Activated CD8-positive, alpha-beta memory T cell treated with anti-CD3 and anti-CD28 coated beads, Interleukin-2, amount 50 U/mL, for 24 hours (primary cell): ENCODE measurements around the gene HPCAL4.

Experiments used
- DNase-seq: peaks from one replicate; pipeline ENCODE4 v3.0.0-alpha.2; 2020; ENCODE audit errors: extremely low read depth

HPCAL4 gene

DNA sequence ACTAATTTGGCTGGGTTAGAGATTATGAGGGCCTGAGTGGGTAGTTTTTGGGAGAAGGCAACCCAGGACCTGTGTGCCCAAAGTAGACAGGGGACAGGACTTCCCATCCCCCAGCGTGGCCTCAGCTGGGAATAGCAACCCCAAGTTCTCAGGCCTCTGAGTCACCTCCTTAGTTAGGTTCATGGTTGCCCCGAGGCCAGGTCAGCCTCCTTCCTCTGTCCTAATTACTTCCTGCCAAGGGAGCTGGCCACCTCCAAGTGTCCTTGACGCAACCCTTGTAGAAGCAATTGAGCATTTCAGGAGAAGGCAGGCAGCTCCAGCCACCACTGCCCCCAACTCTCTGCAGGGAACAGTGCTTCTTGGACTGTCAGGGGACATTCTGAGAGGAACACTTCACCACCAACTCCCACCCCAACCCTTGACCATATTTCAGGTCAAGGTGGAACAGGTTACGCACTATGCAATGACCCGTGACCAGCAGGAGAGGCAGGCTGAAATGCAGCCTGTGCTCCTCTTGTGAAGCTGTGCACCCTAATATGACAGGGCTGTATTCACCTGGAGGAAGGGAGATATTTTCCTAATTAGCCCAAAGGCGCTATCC lies 14.2 kb downstream of the HPCAL4 start:
- DNase-seq = no peak

DNA sequence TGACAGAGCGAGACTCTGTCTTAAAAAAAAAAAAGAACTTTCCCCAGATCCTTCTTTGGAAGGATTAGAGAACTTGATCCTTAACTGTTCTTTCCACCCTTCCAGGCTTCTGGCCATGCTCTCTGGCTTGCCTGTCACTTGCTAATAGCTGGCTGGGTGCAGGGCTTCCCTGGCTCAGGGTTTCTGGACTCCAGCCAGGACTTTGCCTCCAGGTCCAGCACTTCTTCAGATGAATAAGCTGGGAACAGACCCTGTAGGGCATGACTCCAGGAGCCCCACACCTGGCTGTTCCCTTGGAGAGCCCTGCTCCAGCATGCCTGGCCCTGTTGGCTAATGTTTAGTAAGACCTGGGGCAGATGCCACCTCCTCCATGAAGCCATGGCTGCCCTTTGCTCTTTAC lies 16.0 kb downstream of the HPCAL4 start:
- DNase-seq = no peak

DNA sequence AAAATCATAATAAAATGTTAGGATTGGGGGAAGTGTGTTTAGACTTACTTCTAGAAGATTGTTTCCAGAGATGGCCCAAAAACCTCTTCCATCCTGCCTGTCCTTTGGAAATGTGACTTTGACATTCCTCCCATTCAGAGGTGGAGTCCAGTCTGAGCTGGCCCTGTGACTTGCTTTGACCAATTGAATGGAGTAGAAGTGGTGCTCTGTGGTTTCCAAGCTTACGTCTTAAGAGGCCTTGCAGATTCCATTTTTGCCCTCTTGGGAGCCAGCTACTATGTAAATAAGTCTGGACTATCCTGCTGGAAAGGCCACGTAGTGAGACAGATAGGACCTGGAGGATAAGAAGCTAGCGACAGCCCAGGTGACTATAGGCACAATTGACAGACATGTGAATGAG lies 18.0 kb downstream of the HPCAL4 start:
- DNase-seq = no peak

DNA sequence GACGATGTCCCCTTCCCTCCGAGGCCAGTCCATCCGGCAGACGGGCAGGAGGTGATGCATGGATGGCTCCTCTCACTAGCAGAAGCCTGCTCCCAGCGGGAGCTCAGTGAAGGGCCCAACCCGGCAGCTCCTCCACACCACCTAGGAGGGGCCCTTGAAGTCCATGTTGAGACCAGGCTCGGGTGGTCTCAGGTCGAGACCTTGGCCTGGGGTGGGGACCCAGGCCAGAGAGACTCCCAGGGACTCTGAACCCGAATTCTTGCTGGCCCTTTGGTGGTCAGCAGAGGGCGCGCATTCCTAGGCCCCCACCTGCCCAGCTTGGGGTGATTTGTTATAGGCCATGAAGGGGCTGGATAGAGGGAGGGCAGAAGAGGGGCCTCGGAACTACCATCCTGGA lies 18.7 kb downstream of the HPCAL4 start:
- DNase-seq = no peak

DNA sequence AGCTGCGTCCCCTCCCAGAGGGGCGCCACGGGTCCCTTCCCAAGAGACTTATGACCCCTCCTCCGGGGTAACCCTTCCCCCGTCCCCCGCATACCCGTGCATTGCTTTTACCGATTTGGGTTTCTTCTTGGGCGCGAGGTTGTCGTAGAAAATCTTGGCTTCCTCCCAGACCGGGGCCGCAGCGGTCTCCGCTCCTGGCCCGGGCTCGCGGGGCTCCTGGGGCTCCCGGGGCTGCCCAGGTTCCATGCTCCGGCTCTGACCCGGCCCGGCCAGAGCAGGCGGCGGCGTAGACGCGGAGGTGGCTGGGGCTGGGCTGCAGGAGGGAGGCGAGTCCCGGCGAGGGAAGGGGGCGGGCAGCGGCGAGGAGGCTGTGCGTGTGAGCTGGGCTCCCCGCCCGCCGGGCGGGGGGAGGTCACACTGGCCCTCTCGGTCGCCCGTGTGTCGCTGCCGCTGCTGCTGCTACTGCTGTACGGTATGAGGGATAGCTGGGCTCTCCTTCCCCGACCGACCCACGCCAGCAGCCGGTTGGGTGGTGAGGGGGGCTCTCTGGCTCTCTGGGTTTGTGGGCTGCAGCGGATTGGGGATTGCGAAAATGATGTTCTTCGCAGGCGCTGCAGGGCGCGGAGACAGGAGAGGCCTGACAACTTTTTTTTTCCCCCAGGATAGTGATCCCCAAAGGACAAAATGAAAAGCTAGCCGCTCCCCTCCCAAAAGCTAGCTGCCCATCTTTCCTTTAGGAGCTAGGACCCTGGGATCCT lies 19.3 kb downstream of the HPCAL4 start, which contains the start of gene NT5C1A:
NT5C1A (minus strand) TSS at position 315 of the 758 bp plus-strand sequence; CDS start at position 246, 69 bp downstream.
- no peak for DNase-seq

DNA sequence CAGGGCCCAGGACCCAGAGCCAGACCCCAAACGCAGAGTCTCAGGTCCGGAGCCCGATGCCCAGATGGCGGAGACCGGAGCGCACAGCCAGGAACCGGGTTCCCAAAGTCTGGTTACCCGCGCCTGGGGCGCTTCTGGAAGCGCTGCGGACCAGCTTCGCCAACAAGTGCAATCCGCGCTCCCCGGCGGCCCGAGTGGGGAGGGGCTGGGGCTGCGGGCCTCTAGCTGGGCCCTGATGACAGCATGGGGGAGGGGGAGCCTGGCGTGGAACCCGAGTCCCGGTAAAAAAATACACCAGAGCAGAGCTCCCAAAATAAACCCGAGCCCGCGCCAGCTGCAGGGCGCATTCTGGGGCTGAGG lies 19.8 kb downstream of the HPCAL4 start:
- no peak for DNase-seq

DNA sequence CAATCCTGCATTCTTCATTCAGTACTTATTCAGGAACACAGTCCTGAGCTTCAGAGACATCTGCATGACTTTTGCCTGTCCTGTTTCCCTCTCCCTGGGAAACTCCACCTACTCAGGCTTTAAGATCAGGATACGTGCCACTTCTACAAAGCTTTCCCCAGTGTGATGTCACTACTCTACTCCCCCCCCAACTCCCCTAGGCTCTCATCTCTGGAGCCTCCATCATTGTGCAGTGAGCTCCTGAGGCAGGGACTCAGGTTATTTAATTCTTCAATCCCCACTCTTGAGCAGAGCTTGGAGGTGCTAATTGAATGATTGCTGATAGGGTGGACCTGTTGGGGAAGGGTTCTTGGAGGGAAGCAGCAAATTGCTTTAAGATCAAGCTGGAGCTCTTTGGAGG lies 20.5 kb downstream of the HPCAL4 start:
- DNase-seq = no peak

DNA sequence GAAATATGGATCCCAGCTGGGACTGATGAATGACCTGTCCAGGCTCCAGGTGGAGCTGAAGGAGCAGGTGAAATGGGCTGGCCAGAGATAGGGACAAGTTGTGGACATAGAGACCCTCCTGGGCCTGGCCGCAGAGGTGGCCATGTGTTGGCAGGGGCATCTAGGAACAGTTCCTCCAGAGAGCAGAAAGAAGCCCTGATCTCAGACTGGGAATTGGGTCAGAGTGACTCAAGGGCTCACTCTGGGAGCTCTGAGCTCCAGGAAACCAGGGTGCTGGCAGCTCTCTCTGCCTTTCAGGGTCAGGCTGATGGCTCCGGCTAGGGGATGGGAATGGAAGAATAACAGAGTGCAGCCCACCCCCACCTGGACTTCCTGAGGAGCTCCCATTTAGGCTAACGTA lies 22.3 kb downstream of the HPCAL4 start:
- no peak for DNase-seq

DNA sequence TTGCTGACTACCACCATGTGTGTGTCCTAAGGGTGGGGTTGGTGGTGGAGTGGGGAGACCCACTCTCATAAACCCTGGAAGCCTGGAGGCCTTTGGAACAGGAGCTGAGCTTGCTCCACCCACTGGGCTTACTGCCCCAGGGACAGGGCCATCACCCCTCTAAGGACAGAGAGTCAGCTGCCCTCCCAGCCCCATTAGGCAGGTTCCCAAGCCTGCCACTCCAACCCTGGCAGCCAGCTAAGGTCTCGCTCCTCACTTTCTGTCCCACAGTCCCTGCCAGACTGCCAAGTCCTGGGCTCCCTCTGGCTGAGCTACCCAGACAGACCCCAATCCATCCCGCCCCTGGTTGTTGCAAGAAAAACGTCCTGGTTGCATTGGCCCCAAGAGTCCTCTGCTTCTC lies 23.1 kb downstream of the HPCAL4 start:
- no peak for DNase-seq

DNA sequence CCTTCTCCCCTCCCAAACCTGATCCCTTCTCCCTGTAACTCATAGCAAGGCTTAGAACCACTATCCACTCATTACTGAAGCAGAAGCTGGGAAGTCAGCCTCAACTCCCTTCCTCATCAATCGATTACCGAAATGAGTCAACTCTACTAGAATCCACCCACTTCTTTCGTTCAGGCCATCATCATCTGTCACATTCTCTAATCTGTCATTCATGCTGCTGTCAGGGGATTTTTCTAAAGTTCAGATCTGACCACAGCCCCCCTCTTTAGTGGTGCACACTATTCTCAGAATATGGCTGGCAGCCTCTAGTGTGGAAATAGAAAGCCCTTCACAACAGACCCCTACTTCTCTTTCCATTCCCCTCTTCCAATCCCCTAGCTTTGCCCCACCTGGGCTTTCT lies 24.5 kb downstream of the HPCAL4 start:
- peak; percentile 17 for DNase-seq

DNA sequence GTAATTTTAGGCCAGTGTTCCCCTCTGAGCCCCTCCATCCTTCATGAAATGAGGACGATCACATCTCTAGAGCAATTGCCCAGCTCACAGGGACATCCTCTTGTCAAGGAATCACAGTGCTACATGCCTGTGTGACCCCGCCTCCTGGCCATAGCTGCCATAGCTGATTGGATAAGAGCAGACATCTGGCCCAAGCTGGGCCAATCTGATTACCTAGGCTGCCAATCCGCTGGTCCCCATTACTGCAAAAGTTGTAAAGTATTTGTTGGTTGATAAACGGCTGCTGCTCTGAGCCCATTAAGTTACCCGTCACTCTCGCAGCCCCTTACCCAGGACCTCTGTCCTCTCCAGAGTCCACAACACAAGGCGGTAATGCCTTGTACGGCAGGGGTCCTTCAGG lies 27.7 kb downstream of the HPCAL4 start:
- no peak for DNase-seq

DNA sequence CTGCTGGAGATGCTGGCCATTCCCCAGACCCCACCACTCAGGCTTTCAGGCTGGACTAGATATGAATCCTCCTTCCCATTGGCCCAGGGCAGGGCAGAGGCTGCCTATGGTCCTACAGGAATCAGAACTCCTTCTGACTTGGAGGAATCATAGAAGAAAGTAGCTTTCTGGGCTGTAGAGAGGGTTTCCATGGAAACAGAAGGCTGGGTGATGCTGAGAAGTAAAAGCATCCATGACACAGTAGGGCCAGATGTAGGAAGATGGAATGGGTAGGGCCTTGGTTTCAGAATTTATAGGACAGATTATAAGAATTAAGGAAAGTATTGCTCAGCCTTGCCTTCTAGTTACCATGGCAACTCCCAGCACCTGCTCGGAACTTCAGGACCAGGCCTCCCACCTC lies 28.4 kb downstream of the HPCAL4 start:
- no peak for DNase-seq

DNA sequence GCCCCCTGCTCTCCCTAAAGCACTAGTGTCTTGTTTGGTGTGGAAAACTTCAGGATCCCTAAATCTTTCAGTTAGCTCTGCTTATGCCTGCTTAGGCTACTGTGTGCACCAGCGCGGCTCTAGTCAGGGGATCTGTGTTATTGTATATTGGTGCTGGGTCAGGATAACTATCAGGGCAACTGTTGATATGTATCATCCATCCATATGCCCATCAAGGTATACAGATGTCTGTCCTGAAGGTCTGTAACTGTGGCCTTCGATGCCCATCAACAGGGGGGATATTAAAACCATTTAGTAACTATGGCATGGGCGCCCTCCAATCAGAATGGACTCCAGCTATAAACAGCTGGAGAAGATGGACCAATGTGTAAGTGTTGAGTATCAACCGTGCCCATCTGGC lies 31.7 kb downstream of the HPCAL4 start:
- DNase-seq = no peak

DNA sequence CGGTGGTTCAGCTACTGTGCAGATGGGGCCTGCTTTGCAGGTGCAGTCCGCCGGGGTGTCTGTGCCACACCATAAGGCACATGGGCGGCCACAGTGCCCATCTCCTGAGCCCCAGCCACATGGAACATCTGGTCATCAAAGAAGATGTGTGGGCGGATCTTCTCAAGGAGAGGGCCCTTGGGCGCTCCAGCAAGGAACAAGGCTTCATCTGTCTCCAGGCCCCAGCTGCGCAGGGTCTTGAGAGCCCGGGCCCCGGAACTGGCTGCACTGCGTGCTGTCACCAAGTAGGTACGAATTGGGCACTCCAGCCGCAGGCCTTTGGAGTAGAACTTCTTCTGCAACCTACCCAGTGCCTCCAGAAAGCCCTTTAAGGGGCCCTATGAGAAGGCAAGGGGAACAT lies 32.1 kb downstream of the HPCAL4 start:
- no peak for DNase-seq

DNA sequence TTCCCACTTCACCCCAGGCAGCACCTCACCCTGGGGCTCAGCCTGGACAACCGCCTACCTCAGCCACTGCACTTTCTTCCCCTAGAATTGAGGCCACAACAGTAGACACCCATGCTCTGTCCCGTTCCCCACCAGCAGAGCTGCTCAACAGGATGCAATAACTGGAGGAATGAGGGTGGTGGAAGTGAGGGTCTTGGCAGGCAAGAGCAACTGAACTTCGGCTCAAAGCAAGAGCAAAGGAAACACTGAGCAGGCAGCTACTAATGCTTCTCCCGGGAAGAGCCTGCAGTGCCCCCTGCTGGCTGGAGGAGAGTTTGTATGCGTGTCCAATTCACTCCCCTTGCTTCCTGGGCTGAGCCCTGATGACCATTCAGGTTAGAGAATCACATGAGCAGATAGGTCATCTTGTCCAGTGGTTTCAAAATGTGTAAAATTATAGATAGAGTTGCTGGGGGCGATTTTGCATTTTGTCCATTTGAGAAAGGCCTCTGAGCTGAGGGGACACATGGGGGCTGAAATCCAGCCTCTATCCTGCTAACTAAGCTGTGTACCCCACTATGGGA lies 33.2 kb downstream of the HPCAL4 start:
- DNase-seq = peak; percentile 28

DNA sequence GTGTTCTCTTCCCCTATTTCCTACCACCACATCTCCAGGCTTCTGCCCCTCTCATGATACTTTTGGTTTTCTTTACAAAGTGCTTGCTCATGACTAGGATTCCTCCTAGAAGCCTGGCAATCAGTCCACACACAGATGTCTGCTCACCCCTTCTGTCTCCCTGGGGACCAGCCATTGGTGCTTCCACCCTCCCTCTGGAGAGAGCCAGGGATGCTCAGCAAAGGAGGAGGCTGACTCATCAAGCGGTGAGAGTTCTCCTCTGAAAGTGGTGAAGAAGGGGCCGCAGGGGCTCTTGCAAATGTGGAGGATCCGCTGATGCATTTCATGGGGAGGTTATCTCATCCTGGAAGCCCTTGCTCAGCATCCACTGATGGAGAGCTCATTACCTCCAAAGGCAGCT lies 33.8 kb downstream of the HPCAL4 start:
- DNase-seq = no peak

DNA sequence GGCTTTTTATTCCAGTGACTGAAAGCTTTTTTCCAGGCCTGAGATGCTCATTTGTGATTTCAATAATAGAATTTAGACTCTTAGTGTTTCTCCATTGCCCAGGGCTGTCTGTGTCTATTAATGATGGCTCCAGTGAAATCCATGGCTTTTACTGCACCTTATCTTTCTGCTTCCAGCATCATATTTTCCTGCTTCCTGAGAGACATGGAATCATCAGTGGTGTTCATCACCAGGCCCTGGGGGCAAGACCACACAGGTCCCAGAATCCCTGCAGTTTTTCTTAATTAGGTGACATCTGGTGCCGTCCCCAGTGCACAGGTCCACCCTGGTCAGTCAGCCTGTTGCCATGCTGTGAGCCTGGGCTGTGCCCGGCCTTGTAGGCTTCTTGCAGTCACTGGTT lies 34.8 kb downstream of the HPCAL4 start:
- DNase-seq = no peak

DNA sequence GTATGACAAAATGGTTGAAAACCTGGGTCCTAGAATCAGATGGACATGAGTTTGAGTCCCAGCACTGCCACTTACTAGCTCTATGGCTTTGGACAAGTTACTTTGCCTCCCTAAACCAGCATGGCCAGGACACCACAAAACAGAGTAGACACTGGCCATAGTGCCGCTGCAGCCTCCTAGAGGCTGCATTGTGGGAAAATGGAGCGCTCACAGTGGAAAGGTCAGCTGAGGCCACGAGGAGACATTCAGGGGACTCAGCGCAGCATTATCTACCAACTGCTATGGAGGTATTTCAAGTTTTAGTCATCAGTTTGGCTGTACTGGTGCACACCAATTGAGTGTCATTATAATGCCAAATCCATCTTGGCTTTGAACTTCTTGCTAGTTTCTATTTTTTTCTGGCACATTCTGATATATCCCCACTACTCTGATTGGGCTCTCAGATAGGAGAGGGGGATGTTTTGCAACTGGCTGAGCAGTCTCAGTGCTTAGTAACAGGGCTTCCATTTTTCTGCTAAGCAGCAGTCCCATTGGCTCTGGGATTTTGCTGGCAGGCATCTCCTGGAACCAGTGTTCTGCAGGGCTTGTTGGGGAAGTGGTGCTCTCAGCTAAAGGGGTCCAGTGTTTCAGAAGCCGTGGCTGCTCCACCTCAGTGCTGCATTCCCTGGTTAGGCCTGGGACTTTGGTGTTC lies 35.5 kb downstream of the HPCAL4 start:
- DNase-seq = no peak

DNA sequence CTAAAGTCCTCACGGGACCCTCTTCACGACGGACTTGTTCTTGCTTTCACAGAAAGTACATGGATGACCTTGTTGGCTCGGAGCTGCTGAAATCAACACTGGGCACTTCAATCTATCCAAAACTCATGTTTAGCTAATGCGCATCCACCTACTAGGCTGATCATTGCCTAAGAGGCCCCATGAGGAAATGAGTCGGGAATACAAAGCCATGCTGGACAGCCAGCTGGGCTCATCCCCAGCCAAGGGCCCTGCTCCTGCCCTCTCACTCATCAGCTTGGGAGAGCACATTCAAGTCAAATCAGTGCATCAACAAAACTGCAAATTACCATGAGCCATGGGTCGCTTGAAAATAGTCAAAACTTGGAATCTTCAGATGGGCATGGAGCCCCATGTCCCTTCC lies 36.9 kb downstream of the HPCAL4 start:
- no peak for DNase-seq

DNA sequence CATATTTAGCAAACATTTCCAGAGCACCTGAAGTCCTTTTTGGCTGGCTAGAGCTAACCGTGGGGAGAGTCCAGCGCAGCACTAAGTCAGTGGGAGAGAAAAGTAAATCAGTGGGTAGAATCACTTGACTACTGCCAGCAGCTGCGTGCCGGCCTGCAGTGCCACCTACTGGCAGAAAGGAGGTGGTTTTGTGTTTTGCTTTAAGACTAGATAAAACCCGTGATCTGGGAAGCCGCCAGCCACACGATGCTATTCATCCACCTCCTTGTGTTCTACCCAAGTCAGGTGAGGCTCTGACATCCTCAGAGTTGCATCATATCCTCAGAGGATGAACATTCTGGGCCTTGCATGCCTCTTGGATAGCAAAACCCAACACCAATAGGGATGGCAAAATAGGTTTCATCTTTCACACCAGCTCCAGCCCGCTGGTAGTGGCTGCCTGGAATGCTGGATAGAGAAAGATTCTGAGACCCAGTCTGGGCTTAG lies 37.6 kb downstream of the HPCAL4 start:
- DNase-seq = peak; percentile 30

DNA sequence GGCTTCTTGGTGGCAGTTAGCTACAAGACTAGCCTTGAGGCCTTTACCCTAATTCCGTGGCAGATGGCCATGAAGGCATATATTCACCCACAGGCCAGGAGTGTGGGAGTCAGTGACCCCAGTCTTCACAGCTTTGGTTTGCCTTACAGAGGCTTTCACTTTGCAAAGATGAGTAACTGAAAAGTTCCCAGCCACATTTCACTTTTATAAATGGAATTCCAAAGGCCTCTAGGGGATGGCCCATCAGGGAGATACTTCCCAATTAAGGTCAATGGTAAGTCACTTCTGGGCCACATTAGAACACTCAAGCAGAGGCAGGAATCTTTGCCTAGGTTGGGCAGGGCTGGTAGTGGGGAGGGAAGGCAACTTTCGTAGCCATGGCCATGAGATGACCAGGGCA lies 38.7 kb downstream of the HPCAL4 start:
- no peak for DNase-seq

DNA sequence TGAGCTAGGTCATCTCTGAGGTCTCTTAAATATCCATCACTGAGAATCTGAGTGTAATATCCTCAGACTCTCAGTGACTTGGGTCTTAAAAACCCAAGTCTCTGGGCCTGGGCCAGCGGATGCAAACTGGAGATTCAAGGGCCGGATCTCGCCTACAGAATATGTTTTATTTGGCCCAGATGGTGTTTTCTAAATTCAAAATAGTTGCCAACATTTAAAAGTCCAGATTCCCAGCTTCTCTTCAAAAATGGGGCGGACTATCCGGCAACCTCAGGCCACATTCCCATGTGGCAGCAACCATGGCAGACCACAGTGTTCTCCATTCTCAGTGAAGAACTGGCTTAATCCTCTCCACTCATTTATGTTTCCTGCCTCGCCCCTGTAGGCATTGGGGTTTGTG lies 39.1 kb downstream of the HPCAL4 start:
- no peak for DNase-seq

DNA sequence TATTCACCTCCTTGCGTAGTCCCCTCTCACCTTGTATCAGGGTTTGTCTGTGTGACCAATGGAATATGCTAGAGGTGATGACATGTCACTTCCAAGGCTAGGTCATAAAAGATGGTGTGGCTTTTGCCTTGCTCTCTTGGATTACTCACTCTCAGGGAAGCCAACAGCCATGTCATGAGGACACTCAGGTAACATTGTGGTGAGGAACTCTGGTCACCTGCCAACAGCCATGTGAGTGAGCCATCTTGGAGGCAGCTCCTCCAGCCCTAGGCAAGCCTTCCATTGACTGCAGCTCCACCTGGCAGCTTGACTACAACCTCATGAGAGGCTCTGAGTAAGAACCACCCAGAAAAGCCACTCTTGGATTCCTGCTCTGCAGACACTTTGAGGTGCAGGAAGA lies 40.8 kb downstream of the HPCAL4 start:
- DNase-seq = no peak
